ENCODE data around the gene FOXN3.

Gene FOXN3

DNA sequence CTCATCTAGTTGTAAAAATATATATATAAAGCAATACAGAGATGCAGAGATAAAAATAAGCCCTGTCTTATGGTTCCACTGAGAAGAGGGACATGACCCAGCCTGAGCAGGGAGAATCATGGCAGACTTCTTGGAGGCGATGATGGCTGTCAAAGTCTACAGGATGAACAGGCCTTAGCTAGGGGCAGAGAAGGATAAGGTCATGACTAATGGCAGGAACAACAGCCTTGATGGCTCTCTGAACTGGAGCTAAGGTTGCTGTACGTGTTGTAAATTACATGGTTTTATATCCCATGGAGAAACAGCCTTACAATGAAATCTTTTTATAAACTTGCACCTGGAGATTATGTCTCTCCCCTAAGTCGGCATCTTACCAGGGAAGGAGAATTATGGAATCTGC, 32.4 kb downstream of the FOXN3 start:
- DNase-seq (ENCODE audit: low read depth in 2 of 3, low spot score in 1 of 3) = no peak

DNA sequence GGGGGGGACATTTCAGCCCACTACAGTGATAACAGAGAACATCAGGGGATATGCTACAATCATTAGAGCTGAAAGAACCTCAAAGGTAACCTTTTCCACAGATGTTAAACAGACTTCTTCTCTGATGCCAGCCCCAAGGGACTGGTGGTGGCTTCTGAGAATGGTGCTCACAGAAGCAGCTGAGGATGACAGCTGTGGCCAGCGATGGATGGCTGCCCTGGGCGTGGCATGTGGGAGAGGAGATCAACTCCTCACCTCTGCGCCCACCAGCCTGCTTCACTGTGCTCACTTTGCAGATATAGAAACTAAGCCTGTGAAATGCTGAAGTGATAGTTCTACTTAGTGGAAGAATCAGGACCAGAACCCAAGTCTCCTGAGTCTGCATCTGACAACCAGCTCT, 33.0 kb downstream of the FOXN3 start:
- no peak for DNase-seq (ENCODE audit: low read depth in 2 of 3, low spot score in 1 of 3)

DNA sequence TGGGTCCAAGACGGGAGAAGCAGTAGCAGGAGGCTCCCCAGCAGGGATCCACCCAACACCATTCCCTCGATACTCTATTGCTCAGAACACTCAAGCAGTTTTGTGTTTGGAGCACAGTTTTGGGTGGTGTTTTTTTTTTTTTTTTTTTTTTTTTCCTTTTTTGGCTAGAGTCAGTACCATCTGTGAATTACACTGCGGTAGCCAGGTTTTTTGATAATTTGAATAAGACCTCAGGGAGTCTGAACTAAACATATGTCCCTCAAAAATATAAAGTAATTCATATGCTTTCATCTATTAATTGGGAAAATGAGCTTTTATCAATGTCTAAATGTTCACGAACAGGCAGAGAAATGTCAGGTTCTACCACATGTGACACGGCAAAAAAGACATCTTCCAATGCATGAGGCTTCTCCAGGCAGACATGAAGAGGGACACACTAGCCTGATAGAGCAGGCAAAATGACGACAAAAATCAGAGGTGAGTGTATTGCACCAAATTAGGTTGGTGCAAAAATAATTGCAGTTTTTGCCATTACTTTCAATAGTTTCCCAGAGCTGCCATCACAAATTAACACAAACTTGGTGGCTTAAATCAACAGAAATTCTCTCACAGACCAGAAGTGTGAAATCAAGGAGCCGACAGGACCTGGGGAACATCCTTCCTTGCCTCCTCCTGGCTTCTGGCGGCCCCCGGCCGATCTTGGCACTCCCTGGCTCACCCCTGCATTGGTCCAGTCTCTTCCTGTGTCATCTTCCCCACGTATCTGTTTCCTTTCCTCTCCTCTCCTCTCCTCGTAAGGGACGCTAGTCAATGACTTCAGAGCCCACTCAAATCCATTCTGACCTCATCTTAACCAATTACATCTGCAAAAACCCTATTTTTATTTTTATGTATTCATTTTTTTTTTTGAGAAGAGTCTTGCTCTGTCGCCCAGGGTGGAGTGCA, 33.9 kb downstream of the FOXN3 start:
- DNase-seq (ENCODE audit: low read depth in 2 of 3, low spot score in 1 of 3) = no peak

DNA sequence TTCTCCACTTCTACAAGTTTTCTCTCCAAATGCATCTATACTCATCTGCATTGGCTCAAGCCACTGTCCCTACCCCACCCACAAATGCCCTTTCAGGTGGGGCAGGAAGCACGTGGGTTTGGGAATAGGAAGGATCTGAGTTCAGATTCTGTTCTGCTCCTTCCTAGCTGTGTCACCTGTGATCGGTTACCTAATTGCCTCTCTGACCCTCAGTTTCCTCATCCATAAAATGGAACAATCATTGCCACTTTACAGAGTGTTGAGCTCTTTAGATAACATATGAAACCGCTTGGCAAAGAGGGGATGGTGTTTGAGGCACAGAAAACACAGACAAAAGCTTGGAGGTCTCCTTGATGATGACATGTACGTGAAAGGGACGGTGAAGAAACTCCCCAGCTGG, 34.5 kb downstream of the FOXN3 start:
- DNase-seq (ENCODE audit: low read depth in 2 of 3, low spot score in 1 of 3) = no peak

DNA sequence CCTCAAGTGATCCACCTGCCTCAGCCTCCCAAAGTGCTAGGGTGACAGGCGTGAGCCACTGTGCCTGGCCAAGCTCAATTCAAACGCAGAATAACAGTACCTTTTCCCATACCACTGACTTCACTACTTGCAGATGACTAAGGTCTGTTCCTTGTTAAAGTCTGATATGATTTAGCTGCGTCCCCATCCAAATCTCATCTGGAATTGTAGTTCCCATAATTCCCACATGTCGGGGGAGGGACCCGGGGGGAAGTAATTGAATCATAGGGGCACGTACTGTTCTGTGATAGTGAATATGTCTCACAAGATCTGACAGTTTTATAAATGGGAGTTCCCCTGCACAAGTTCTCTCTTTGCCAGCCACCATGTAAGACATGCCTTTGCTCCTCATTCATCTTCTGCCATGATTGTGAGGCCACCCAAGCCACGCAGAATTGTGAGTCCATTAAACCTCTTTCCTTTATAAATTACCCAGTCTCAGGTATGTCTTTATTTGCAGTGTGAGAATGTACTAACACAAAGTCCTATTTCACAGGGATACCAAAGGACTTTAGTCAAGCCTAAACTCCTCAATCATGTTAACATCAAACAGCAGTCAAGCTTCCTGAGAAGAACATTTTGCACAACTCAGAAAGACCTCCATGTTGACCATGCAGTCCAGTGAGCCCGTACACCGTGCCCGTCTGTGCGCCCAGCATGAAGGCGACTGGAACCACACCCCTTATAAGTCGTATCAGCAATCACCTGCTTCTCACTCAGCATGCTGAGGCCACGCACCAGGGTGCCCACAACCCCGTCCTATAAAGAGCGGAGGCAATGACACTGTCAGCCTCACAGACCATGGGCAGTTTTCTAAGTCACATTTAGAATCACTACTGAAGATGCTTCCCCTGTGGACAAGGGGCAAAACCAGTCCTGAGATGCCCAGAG, 36.9 kb downstream of the FOXN3 start:
- no peak for DNase-seq (ENCODE audit: low read depth in 2 of 3, low spot score in 1 of 3)

DNA sequence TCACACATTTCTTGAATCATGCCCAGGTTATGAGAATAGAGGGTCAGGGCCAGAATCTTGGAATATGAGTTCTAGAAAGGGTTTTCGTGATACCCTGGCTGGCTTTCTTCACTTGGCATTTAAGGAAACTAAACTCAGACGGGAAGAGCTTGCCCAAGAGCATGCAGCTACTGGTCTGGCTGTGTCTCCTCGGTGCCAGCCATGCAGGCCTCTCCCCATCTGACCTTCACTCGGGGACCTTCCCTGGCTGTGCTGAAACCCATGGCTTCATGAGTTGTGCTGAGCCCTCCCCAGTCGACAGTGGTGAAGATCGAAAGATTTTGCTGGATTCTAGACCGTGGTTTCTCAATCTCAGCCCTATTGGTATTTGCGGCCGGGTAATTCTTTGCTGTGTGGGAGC, 38.0 kb downstream of the FOXN3 start:
- no peak for DNase-seq (ENCODE audit: low read depth in 2 of 3, low spot score in 1 of 3)

DNA sequence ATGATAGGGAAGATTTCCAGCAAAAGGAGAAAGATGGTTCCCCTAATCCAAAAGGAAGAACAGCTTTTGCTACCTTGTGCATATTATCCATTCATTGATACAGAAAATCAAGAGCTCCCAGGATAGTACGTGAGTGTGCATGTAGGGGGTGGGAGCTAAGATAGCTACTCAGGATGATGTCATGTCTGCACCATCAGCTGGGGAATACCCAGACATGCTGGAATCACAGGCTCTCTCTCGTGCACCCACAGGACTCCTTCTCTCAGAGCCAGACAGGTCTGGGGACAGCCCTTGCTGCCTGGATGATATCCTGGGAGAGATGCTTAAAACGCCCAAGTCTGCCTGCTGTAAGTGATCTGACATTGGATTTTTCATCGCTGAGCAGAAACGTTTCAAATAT, 38.9 kb downstream of the FOXN3 start:
- DNase-seq (ENCODE audit: low read depth in 2 of 3, low spot score in 1 of 3) = no peak

DNA sequence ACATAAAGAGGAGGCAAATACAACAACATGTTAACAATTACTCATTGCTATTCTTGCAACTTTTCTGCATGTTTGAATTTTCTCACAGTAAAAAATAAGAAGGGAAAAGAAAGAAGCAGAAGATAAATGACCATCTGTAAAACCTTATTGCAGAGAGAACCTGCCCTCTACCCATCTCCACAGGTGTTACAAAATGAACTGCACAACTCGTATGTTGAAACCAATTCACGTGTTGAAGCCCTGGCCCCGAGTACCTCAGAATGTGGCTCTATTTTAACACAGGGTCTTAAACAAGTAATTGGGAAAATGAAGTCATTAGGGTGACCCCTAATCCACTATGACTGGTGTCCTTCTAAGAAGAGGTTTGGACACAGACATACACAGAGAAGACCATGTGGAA, 39.5 kb downstream of the FOXN3 start:
- no peak for DNase-seq (ENCODE audit: low read depth in 2 of 3, low spot score in 1 of 3)

DNA sequence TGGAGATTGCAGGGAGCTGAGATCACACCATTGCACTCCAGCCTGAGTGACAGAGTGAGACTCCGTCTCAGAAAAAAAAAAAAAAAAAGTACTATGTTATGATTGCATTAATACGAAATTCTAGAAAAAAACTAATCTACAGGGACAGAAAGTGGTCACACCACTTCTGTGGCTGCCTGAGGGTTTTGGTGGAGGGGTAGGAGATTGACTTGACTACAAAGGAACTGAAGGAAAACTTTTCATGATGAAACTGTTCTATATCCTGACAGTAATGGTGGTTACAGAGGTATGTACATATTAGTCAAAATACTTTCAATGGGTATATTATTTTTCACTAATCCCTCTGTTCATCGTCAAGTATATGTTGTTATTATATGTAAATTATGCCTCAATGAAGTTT, 42.1 kb downstream of the FOXN3 start:
- no peak for DNase-seq (ENCODE audit: low read depth in 2 of 3, low spot score in 1 of 3)

DNA sequence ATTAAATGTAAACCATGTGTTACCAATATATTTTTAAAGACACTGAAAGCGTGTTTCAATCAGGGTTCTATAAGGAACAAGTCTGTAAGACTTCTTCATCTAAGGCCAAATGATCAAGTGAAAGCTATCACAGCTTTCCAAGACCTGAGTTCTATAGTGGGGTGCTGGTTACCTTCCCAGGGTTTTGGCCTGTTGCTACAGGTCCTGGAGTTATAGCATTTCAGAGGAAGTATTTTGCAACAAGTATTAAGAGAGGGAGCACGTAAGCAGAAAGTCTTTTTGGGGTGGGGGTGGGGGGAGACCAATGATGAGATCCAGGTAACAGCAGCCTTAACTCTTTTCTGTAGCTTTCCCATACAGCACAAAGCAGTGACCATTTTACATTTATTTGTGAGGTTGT, 43.8 kb downstream of the FOXN3 start:
- DNase-seq (ENCODE audit: low read depth in 2 of 3, low spot score in 1 of 3) = no peak

DNA sequence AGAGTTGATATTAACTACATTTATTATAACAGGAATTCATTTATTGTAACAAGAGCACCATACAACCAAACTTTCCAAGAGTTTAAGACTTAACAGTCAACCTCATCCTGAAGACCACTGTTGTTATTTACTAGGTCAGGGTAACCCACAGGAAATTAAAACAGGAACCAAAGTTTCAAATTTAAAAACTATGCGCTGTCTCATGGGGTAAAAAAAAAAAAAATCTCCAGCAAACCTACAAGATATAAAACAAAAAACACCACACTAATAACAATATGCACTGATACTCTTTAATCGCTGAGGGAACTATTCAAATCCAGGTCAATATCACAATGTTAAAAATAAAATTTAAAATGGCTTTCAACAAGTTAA, 44.5 kb downstream of the FOXN3 start:
- no peak for DNase-seq (ENCODE audit: low read depth in 2 of 3, low spot score in 1 of 3)

DNA sequence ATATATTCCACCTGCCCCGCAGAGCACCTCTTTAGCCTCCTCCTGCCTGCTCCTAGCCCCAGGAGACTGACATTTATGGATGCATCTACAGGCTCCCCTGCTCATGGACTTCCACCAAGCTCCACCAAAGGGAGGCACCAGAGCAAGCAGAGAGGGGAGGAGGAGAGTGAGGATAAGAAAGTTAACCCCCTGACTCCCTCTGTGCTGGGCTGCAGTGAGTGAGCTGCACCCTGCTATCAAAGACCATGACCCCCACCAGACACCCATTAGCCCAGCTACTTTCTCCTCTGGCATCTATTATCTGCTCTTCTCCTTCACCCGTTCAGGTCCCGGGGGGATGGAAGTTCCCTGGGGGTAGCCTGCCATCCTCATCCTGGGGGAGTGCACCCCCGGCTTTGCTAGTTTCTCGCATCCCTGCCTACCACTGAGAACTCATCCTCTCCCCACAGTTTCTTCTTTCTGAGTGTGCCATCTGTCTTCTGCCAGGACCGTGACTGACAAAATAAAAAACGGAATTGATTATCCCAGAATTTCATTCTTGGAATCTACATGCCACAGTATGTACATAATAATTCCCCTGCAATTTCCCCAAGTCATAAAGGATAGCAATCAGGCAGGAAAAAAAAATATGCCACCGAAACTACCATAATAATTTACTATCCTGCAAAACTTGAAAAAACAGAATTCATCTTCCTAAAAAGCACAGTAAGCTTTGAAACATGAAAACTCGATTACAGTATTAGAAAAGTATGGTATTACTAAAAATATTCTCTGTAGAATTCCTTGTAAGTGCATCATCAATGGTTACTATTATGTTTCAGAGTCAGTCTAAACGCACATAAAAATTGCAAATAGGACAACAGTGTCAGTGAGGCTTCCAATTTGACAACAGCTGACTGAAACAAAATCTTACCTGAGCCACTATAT, 45.2 kb downstream of the FOXN3 start:
- DNase-seq (ENCODE audit: low read depth in 2 of 3, low spot score in 1 of 3) = no peak

DNA sequence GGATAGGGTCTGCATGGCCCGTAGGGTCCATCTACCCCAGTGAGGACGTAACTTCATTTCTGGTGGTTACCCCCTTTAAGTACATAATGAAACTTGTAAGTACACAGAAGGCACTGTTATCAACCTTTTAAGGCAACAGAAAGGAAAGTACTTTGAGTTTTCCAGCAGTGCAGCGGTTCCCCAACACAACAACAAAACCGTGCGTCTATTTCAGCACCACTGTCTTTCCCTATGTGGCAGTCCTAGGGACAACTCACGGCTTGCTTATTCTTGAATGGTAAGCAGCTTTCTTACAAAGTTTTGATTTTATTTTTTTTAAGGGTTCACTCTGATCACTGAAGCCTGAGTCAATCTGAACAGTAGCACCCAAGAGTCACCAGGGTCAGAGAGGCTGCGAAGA, 46.3 kb downstream of the FOXN3 start:
- no peak for DNase-seq (ENCODE audit: low read depth in 2 of 3, low spot score in 1 of 3)

DNA sequence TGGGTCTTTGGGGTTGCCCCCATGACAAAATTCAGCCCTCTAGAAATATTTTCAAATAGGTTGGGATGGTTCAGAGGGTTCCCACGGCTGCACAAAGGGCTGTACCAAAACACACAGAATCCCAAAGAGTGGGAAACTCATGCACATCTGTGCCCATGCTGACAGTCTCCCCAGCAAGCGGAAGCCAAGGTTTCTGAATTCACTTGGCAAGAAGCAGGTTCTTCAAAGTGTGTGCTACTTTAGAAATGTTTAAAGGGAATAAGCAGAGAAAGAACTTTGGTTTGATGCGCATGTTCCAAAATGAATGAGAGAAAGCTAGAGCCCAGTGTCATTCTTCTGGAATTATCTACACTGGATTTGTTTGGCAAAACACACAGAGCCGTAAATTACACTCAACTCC, 46.7 kb downstream of the FOXN3 start:
- DNase-seq (ENCODE audit: low read depth in 2 of 3, low spot score in 1 of 3) = no peak

DNA sequence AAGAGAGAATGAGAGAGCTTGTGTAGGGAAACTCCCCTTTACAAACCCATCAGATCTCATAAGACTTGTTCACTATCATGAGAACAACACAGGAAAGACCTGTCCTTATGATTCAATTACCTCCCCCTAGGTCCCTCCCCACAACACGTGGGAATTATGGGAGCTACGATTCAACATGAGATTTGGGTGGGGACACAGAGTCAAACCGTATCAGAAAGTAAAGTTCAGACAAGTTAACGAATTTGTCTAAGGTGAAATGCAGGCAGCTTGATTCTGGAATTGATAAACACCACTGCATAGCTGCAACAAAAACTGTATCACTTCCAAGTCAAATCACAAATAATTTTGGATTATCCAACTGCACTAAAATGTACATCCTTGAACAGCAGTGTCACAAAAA, 47.4 kb downstream of the FOXN3 start:
- DNase-seq (ENCODE audit: low read depth in 2 of 3, low spot score in 1 of 3) = no peak

DNA sequence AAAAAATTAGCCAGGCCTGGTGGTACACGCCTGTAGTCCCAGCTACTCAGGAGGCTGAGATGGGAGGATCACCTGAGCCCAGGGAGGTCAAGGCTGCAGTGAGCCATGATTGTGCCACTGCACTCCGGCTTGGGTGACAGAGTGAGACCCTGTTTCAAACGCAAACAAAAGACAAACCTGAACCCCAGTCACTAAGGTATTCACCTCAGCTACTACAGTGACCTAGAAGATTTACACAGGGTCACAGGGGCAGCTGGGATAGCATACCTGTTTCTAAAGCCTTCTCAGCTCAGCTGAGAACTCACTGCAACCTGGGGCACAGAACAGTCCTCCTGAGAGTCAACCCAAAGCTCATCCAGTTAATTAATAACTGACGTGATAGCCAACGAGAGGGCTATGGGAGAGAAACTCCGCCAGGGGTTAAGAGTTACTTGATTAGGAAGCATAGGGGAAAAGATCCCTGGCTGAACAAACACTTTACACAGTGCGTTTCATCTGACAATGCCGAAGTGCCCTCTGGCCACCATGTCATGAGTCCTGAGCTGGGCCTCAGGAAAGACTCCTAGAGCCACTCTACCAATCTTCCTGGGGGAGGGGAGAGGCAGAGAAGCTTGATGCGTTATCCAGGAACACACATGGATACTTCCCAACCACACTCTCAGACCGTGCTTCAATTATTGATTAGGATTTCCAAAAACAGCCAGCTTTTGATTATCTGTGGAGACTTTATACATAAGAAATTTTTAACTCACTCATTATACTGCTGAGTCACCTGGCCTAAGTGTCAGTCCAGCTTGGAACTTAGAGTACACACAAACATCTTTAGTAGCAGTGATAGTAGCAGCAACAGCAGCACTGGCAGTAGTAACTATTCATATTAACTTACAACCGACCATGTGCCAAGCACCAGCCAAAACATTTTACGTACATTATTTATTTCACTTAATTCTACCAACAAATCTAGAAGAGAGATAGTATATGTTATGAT, 48.2 kb downstream of the FOXN3 start:
- no peak for DNase-seq (ENCODE audit: low read depth in 2 of 3, low spot score in 1 of 3)

DNA sequence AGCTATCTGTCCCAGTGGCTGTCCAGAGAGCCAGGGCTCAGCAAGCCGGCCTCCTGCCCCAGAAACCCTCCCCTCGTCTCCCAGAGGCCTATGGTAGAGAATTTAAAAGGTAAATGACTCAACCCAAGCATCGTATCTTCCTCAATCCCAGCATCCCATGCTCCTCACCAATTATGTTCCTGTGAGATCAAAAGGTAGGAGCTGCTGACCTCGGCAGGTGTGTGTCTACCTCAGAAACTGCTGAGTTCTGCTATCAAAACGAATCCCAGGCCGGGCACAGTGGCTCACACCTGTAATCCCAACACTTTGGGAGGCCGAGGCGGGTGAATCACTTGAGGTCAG, 49.3 kb downstream of the FOXN3 start:
- no peak for DNase-seq (ENCODE audit: low read depth in 2 of 3, low spot score in 1 of 3)

DNA sequence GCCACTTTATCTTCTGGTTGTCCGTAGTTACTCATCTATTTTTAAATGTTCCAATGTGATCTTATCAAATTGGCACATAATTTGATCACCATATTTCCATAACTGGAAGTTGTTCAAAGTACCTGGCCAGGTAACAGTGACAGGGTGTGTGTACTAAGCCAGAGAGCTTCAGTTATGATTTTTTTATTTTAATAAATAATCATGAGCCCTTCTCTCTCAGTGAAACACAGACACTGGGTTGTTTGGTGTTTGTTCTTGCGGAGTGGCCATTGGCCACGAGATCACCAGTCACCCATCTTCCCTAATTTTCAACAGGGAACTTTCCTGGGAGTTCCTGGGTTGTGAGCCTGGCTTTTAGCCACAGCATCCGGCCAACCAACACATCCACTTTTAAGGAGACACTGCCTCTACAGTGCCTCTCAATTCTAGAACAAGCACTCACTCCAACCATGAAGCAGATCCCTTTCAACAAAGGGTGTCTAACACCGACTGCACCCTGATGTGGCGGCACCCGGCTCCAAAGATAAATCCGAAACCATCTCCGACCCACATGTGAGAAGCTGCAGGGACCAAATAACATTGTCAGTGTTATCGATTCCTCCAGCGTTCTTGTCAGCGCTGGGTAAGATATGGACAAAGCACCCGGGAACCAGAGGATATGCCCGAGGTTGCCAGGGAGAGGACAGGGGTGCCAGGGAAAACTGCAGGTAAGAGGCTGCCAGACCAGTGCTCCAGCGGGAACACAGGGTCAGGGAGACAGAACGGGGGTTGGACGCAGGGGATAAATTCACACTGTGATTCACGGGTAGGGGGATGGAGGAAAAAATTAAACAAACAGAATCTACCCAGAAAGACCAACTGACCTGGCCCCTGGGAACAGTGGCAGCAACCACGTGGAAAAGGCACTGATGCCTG, 49.9 kb downstream of the FOXN3 start:
- DNase-seq (ENCODE audit: low read depth in 2 of 3, low spot score in 1 of 3) = no peak
